Astrocyte (in vitro differentiated cells and primary cell): ENCODE measurements around the gene UNCX. TPM values are rescaled to one million over a fixed set of nuclear protein-coding genes. Genes with fewer than 3 reads are reported as not detected.

Experiments used
- DNase-seq: peaks from one replicate; pipeline ENCODE4 v3.0.0-alpha.2; 2010; ENCODE audit warnings: low read depth
- FAIRE-seq: peaks from 2 replicates; lab custom pipeline; 2011; peaks lifted over from hg19 to GRCh38; lab: Jason Lieb, UNC
- H2AFZ ChIP-seq: 2 replicates; pipeline ENCODE4 v1.6.0; 2012; ENCODE audit warnings: low read depth, low read length, inconsistent platforms
- H3K27ac ChIP-seq: 2 replicates; pipeline ENCODE4 v1.5.1; 2011; ENCODE audit warnings: low read depth, low read length, inconsistent platforms
- H3K27me3 ChIP-seq: 2 replicates; pipeline ENCODE4 v1.6.0; 2011; ENCODE audit warnings: low read length, inconsistent platforms; ENCODE audit not compliant: insufficient read depth
- H3K36me3 ChIP-seq: 2 replicates; pipeline ENCODE4 v1.5.1; 2011; ENCODE audit warnings: low read length, inconsistent platforms; ENCODE audit not compliant: insufficient read depth
- H3K4me1 ChIP-seq: 2 replicates; pipeline ENCODE4 v1.5.1; 2011; ENCODE audit warnings: low read length, inconsistent platforms; ENCODE audit not compliant: insufficient read depth
- H3K4me2 ChIP-seq: 2 replicates; pipeline ENCODE4 v1.6.0; 2012; ENCODE audit warnings: low read length, inconsistent platforms
- H3K4me3 ChIP-seq: 2 replicates; pipeline ENCODE4 v1.5.1; 2011; ENCODE audit warnings: low read depth, mild to moderate bottlenecking, low read length, inconsistent platforms; ENCODE audit not compliant: insufficient read depth
- H3K79me2 ChIP-seq: 2 replicates; pipeline ENCODE4 v1.6.0; 2012; ENCODE audit warnings: mild to moderate bottlenecking, low read length, inconsistent platforms; ENCODE audit not compliant: insufficient read depth
- H3K9ac ChIP-seq: 2 replicates; pipeline ENCODE4 v1.6.0; 2012; ENCODE audit warnings: mild to moderate bottlenecking, low read length, inconsistent platforms
- H3K9me3 ChIP-seq: 2 replicates; pipeline ENCODE4 v1.5.1; 2012; ENCODE audit warnings: low read depth, mild to moderate bottlenecking, low read length, inconsistent platforms; ENCODE audit not compliant: insufficient read depth
- H4K20me1 ChIP-seq: 2 replicates; pipeline ENCODE4 v1.6.0; 2012; ENCODE audit warnings: low read length, inconsistent platforms; ENCODE audit not compliant: insufficient read depth
- H3K27ac Mint-ChIP-seq: one replicate; pipeline ENCODE4 v1.8.0; 2021; ENCODE audit warnings: mild to moderate bottlenecking, mixed read lengths; ENCODE audit not compliant: unreplicated experiment
- H3K27me3 Mint-ChIP-seq: one replicate; pipeline ENCODE4 v1.8.0; 2021; ENCODE audit warnings: low read depth, mixed read lengths; ENCODE audit not compliant: unreplicated experiment
- H3K36me3 Mint-ChIP-seq: one replicate; pipeline ENCODE4 v1.8.0; 2021; ENCODE audit warnings: low read depth, mixed read lengths; ENCODE audit not compliant: unreplicated experiment
- H3K4me1 Mint-ChIP-seq: one replicate; pipeline ENCODE4 v1.8.0; 2021; ENCODE audit warnings: low read depth, mixed read lengths; ENCODE audit not compliant: unreplicated experiment
- H3K4me3 Mint-ChIP-seq: one replicate; pipeline ENCODE4 v1.8.0; 2021; ENCODE audit warnings: mild to moderate bottlenecking, moderate library complexity, mixed read lengths; ENCODE audit not compliant: unreplicated experiment
- H3K9me3 Mint-ChIP-seq: one replicate; pipeline ENCODE4 v1.8.0; 2021; ENCODE audit warnings: mild to moderate bottlenecking, mixed read lengths; ENCODE audit not compliant: unreplicated experiment
- CTCF ChIP-seq: IDR thresholded peaks from 2 replicates; pipeline ENCODE4 v1.5.1; 2011; ENCODE audit warnings: low read depth, mild to moderate bottlenecking, inconsistent platforms, low read length, moderate library complexity; ENCODE audit not compliant: insufficient read depth
- EZH2 ChIP-seq: IDR thresholded peaks from 2 replicates; pipeline ENCODE4 v1.6.1; 2012; ENCODE audit warnings: mild to moderate bottlenecking, low read length, inconsistent platforms; ENCODE audit not compliant: insufficient read depth
- total RNA-seq: library from RNA; stranded (reverse); gene quantifications from 2 replicates; pipeline ENCODE4 v1.2.1, GENCODE V29; 2021

Gene UNCX
- total RNA-seq, 1 donor from 2014 or later: not detected

GRCh38 chr7:1214516-1214915 lies 18.2 kb upstream of the UNCX start:
- Mint-ChIP-seq H3K27ac (no peak overlapping the region), H3K27me3 (peaks cover 59% of the 10 kb centered on the region), H3K4me1 (no peaks in the 10 kb centered on the region), H3K9me3 (no peaks in the 10 kb centered on the region), H3K36me3 (no peaks in the 10 kb centered on the region), H3K4me3 (no peak overlapping the region)
- no peak for TF ChIP-seq EZH2
- TF ChIP-seq CTCF: no peak
- Histone ChIP-seq H3K27ac (no peak overlapping the region), H3K27me3 (peaks cover 47% of the 10 kb centered on the region), H2AFZ (no peak overlapping the region), H3K4me2 (no peak overlapping the region), H4K20me1 (no peaks in the 10 kb centered on the region), H3K36me3 (no peaks in the 10 kb centered on the region), H3K9me3 (no peaks in the 10 kb centered on the region), H3K4me1 (no peaks in the 10 kb centered on the region), H3K79me2 (no peaks in the 10 kb centered on the region), H3K4me3 (no peak overlapping the region), H3K9ac (no peak overlapping the region)
- FAIRE-seq: no peak
- DNase-seq: no peak

- peaks cover 64% of the 10 kb centered on the region for H3K27me3 Mint-ChIP-seq
Observed at GRCh38 chr7:1218541-1219165, 14.0 kb upstream of the UNCX start.

More at GRCh38 chr7:1218541-1219165, 14.0 kb upstream of the UNCX start:
- no peak overlapping the region for H2AFZ ChIP-seq
- no peak for TF ChIP-seq EZH2
- TF ChIP-seq CTCF: no peak
- no peak for FAIRE-seq
- no peaks in the 10 kb centered on the region for H3K79me2 ChIP-seq
- no peak overlapping the region for H3K4me2 ChIP-seq
- no peak overlapping the region for H3K4me3 ChIP-seq
- no peaks in the 10 kb centered on the region for H3K4me1 ChIP-seq
- no peak overlapping the region for H3K9ac ChIP-seq
- H3K27ac Mint-ChIP-seq: no peak overlapping the region
- H3K9me3 ChIP-seq: no peaks in the 10 kb centered on the region
- no peak for DNase-seq
- peaks cover 51% of the 10 kb centered on the region for H3K27me3 ChIP-seq
- H3K27ac ChIP-seq: no peak overlapping the region
- no peaks in the 10 kb centered on the region for H4K20me1 ChIP-seq
- H3K36me3 ChIP-seq: no peaks in the 10 kb centered on the region
- no peaks in the 10 kb centered on the region for H3K4me1 Mint-ChIP-seq
- H3K9me3 Mint-ChIP-seq: peaks cover 3% of the 10 kb centered on the region
- no peaks in the 10 kb centered on the region for H3K36me3 Mint-ChIP-seq
- no peak overlapping the region for H3K4me3 Mint-ChIP-seq
